Measurements from ENCODE around the gene MREG. TPM values are rescaled to one million over a fixed set of nuclear protein-coding genes. Genes with fewer than 3 reads are reported as not detected.
"Not testable (repeated sequence)": the region's sequence is repeated elsewhere in the genome, so short reads cannot be mapped to it uniquely, and the experiment has no call there.

The MREG gene
- total and polyA plus RNA-seq, 9 donors = 0.85 to 5.4 (median 2.1) TPM

DNA sequence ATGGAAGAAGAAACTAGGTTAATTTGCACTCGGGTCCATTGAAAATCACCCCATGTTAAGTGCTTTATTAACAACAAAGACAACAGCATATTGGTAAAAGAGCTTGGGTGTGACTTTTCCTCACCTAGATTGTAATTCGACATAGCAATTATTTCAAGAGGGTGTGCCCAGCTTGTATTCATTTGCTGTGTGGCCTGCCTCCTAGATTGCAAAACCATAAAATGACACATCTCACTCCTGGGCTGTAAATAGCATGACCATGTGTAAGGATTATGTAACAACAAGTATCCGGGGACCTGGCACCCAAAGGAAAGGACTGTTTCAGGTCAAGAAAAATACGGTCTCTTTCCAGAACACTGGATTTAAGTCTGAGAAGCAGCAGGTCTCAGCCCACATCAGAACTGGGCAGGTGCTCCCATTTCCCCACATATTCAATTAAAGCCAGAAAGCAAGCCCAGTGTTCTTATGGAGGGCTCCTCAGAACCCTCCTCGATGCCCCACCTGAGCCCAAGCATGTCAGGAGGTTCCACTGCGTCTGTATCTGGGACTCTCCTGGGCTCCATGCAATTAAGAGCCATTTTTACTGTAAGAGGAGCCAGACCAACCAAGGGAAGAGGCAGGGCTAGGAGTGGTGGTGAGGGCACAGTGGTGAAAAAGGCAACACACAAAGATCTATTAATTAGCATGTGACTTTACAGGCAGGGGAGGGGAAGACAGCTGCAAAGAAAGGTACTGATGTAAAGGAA, 39.2 kb downstream of the MREG start:
- H3K9me3 ChIP-seq = no peaks in the 10 kb centered on the region
- H3K36me3 ChIP-seq = no peaks in the 10 kb centered on the region
- no peaks in the 10 kb centered on the region for H3K4me1 ChIP-seq (ENCODE audit: insufficient read depth)
- H3K27me3 ChIP-seq = no peaks in the 10 kb centered on the region
- WGBS, 3 donors = 72 to 76% (median 74%) methylated on average over 6 of the region's 6 CpGs
- DNase-seq = no peak
- TF ChIP-seq, protein P1, sequence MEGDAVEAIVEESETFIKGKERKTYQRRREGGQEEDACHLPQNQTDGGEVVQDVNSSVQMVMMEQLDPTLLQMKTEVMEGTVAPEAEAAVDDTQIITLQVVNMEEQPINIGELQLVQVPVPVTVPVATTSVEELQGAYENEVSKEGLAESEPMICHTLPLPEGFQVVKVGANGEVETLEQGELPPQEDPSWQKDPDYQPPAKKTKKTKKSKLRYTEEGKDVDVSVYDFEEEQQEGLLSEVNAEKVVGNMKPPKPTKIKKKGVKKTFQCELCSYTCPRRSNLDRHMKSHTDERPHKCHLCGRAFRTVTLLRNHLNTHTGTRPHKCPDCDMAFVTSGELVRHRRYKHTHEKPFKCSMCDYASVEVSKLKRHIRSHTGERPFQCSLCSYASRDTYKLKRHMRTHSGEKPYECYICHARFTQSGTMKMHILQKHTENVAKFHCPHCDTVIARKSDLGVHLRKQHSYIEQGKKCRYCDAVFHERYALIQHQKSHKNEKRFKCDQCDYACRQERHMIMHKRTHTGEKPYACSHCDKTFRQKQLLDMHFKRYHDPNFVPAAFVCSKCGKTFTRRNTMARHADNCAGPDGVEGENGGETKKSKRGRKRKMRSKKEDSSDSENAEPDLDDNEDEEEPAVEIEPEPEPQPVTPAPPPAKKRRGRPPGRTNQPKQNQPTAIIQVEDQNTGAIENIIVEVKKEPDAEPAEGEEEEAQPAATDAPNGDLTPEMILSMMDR (IDR thresholded peaks at IDR 0.05) = no peak
- TF ChIP-seq EP300 (IDR thresholded peaks at IDR 0.05) (no peak), POLR2A (IDR thresholded peaks at IDR 0.05) (no peak)
- intact Hi-C loops (cut with DNase I) = no loop called here
- no peak overlapping the region for H3K4me3 ChIP-seq
- no peak overlapping the region for H3K27ac ChIP-seq

DNA sequence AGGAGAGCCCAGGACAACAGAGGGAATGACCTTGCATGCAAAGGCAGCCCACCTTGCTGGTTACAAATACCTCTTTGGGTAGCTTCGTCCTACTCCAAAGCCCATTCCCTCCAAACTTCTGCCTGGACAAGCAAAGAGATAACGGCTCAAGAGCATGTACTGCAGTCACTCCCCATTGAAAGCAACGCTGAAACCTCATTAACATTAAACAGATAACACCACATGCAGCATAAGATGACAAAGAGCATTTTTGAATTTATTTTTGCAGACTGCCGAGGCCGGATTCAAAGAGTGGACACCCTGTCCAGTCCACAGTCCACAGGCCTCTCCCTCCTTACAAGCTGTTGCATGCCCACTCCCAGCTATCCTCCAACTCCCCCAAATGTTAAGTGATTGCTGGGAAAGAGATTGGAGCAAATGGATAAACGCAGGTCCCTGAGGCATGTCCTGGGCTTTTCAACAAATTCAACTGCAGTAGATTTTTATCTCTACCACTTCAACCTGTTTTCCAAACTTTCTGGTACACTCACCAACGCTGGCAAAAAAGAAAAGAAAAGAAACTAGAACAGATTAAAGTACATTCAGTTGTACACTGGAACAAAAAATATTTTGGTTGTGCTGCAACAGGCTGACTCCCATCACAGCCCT, 40.1 kb downstream of the MREG start:
- DNase-seq = no peak
- H3K4me3 ChIP-seq = no peak overlapping the region
- H3K4me1 ChIP-seq (ENCODE audit: insufficient read depth) = no peaks in the 10 kb centered on the region
- H3K36me3 ChIP-seq = no peaks in the 10 kb centered on the region
- H3K27me3 ChIP-seq = no peaks in the 10 kb centered on the region
- intact Hi-C loops (cut with DNase I) = no loop called here
- H3K27ac ChIP-seq = no peak overlapping the region
- WGBS, 3 donors = 39 to 46% (median 42%) methylated on average over 7 of the region's 7 CpGs
- H3K9me3 ChIP-seq = no peaks in the 10 kb centered on the region
- TF ChIP-seq EP300 (IDR thresholded peaks at IDR 0.05) (no peak), POLR2A (IDR thresholded peaks at IDR 0.05) (no peak)
- TF ChIP-seq, protein P1 (IDR thresholded peaks at IDR 0.05) = no peak

DNA sequence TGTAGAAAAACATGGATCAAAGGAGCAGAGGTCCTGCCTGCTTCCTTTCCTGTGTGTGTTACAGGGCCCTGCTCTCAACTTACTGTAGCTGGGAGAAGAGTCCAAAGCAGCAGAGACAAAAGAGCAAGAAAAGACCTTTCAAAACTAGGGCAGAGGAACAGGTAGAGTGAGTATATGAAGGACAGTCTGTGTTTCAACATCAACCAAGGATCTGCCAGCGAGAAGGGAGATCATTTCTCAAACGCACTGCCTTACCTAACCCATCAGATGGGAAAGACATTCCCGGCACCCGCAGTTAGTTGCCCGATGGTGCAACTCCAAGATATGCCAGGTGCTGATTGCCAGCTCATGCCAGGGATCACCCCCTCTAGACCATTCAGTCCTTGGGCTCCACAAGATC, 41.7 kb downstream of the MREG start:
- WGBS, 3 donors = 94 to 98% (median 96%) methylated on average over 5 of the region's 5 CpGs
- Histone ChIP-seq H3K4me3 (no peak overlapping the region), H3K27ac (no peak overlapping the region), H3K36me3 (no peaks in the 10 kb centered on the region), H3K4me1 (ENCODE audit: insufficient read depth) (no peaks in the 10 kb centered on the region), H3K9me3 (no peaks in the 10 kb centered on the region), H3K27me3 (no peaks in the 10 kb centered on the region)
- no peak for TF ChIP-seq POLR2A (IDR thresholded peaks at IDR 0.05)
- DNase-seq = no peak
- intact Hi-C loops (cut with DNase I) = no loop called here

DNA sequence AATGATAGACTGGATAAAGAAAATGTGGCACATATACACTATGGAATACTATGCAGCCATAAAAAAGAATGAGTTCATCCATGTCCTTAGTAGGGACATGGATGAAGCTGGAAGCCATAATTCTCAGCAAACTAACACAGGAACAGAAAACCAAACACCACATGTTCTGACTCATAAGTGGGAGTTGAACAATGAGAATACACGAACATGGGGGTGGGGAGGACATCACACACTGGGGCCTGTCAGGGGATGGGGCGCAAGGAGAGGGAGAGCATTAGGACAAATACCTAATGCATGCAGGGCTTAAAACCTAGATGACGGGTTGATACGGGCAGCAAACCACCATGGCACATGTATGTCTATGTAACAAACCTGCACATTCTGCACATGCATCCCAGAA, 42.5 kb downstream of the MREG start:
- H3K9me3 ChIP-seq; H3K4me3 ChIP-seq; H3K36me3 ChIP-seq; intact Hi-C loops (cut with DNase I); DNase-seq; H3K27me3 ChIP-seq; H3K27ac ChIP-seq; H3K4me1 ChIP-seq (ENCODE audit: insufficient read depth): not testable (repeated sequence)
- 93 to 94% (median 94%) methylated on average over 4 of the region's 4 CpGs for WGBS, 3 donors

DNA sequence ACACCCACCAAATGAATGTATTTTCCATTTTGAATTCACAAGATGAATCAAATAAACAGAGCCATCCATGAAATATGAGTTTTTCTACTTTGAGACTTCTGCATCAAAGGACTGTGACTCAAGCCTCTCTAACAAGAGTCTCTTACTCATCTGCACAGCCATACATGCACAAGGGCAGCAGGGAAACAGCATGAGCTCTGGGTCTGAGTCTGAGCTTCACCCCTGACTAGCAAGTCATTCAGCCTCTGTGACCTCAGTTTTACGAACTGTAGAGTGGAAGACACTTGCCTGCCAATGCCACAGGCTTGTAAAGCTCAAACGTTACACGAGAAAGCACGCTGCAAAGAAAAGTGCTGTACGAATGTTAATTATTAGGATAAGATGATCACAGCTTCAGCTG, 42.9 kb downstream of the MREG start:
- no peak for DNase-seq
- H3K9me3 ChIP-seq = no peaks in the 10 kb centered on the region
- H3K27me3 ChIP-seq = no peaks in the 10 kb centered on the region
- H3K4me1 ChIP-seq (ENCODE audit: insufficient read depth) = no peaks in the 10 kb centered on the region
- H3K4me3 ChIP-seq = no peak overlapping the region
- intact Hi-C loops (cut with DNase I) = no loop called here
- no peak overlapping the region for H3K27ac ChIP-seq
- TF ChIP-seq POLR2A (IDR thresholded peaks at IDR 0.05) = no peak
- TF ChIP-seq, protein P1 (IDR thresholded peaks at IDR 0.05) = no peak
- TF ChIP-seq EP300 (IDR thresholded peaks at IDR 0.05) = no peak
- WGBS, 3 donors = 97 to 98% (median 97%) methylated on average over 5 of the region's 5 CpGs
- H3K36me3 ChIP-seq = no peaks in the 10 kb centered on the region
